AG10803 (cell line): ENCODE results near the gene CAST.
A peak's percentile ranks its signal among the peaks of the same experiment; 100 is the strongest.

Experiments
- DNase-seq: peaks from one replicate; pipeline ENCODE4 v3.0.0; 2010; ENCODE audit warnings: low read depth
- H3K4me3 ChIP-seq: 2 replicates; pipeline ENCODE4 v1.5.1; 2011; ENCODE audit warnings: mild to moderate bottlenecking, low read length, control low read depth
- CTCF ChIP-seq: conservative IDR thresholded peaks from 2 replicates; pipeline ENCODE4 v1.5.1; 2011; ENCODE audit warnings: mild to moderate bottlenecking, low read length, control low read depth, inconsistent platforms

Gene CAST

GRCh38 chr5:96651948-96652753 is 10.0 kb upstream of the CAST start:
- no peak overlapping the region for H3K4me3 ChIP-seq
- TF ChIP-seq CTCF: peak; percentile 30

GRCh38 chr5:96652769-96653454 is 9.3 kb upstream of the CAST start:
- no peak for DNase-seq
- no peak overlapping the region for H3K4me3 ChIP-seq
- no peak for TF ChIP-seq CTCF

More at GRCh38 chr5:96651948-96652753, 10.0 kb upstream of the CAST start:
- DNase-seq: no peak

GRCh38 chr5:96654209-96654608 is 8.0 kb upstream of the CAST start:
- no peak for DNase-seq
- TF ChIP-seq CTCF: no peak
- no peak overlapping the region for H3K4me3 ChIP-seq

- no peak for TF ChIP-seq CTCF
- DNase-seq: no peak
- H3K4me3 ChIP-seq: no peak overlapping the region
Observed at GRCh38 chr5:96655085-96655484, 7.1 kb upstream of the CAST start.

- DNase-seq: peak; percentile 26
- H3K4me3 ChIP-seq: no peak overlapping the region
- no peak for TF ChIP-seq CTCF
Observed at GRCh38 chr5:96655506-96655905, 6.7 kb upstream of the CAST start.

GRCh38 chr5:96657068-96657467 is 5.1 kb upstream of the CAST start:
- DNase-seq: peak; percentile 93
- no peak for TF ChIP-seq CTCF
- H3K4me3 ChIP-seq: no peak overlapping the region

- DNase-seq: peak; percentile 25
- no peak overlapping the region for H3K4me3 ChIP-seq
- no peak for TF ChIP-seq CTCF
Observed at GRCh38 chr5:96658272-96658671, 3.9 kb upstream of the CAST start.
